Gastrocnemius medialis (tissue), 4 donors: Measurements from ENCODE around the gene LETMD1. TPM values are rescaled to one million over a fixed set of nuclear protein-coding genes. Genes with fewer than 3 reads are reported as not detected.

Experiments
- ATAC-seq, 2 donors: fragments of 150-250 bp; one replicate each; pipeline ENCODE4 v1.9.1; 2016
- DNase-seq, 2 donors: peaks; one replicate each; pipeline ENCODE4 v3.0.0-alpha.2; 2019
- H3K27ac ChIP-seq, 4 donors: fragments of 200-600 bp; sonication (generic); 1 replicate in 1 of 4; 2 replicates in 3 of 4; pipeline ENCODE4 v1.5.1; 2016 to 2018; ENCODE audit warnings: mild to moderate bottlenecking in 2 of 4, moderate library complexity in 1 of 4
- H3K27me3 ChIP-seq, 3 donors: fragments of 200-600 bp; sonication (generic) in 2 of 3; 1 replicate in 1 of 3; 2 replicates in 2 of 3; pipeline versions ENCODE4 v1.5.1 to v1.6.0; 2016 to 2019; ENCODE audit warnings: mild to moderate bottlenecking in 1 of 3, moderate library complexity in 1 of 3
- H3K36me3 ChIP-seq, 2 donors: fragments of 200-600 bp; sonication (generic) in 1 of 2; one replicate each; pipeline ENCODE4 v1.5.1; 2017 to 2018
- H3K4me1 ChIP-seq, 2 donors: fragments of 200-600 bp; sonication (generic) in 1 of 2; one replicate each; pipeline ENCODE4 v1.5.1; 2016 to 2017; ENCODE audit warnings: mild to moderate bottlenecking in 2 of 2
- H3K4me3 ChIP-seq, 4 donors: fragments of 200-600 bp; sonication (generic) in 3 of 4; 1 replicate in 1 of 4; 2 replicates in 3 of 4; pipeline ENCODE4 v1.5.1; 2016 to 2019; ENCODE audit warnings: mild to moderate bottlenecking in 2 of 4
- H3K9me3 ChIP-seq, 3 donors: fragments of 200-600 bp; sonication (generic) in 2 of 3; 1 replicate in 1 of 3; 2 replicates in 2 of 3; pipeline ENCODE4 v1.5.1; 2016 to 2019
- POLR2A ChIP-seq, 2 donors: fragments of 450-650 bp; IDR thresholded peaks; one replicate each; pipeline ENCODE4 v1.6.1; 2017; ENCODE audit warnings: antibody characterized with exemption in 2 of 2, mild to moderate bottlenecking in 2 of 2, moderate library complexity in 2 of 2
- in situ Hi-C, 4 donors: fragments of 200-750 bp; cut with MboI; loops; one replicate each; pipeline versions ENCODE4 v1.15.0 to v1.8.0; 2017; ENCODE audit warnings: low sequenced_read_pairs in 4 of 4
- intact Hi-C: fragments of 100-400 bp; cut with DNase I; formaldehyde crosslinking; loops from one replicate; pipeline ENCODE4 v1.15.1; 2023; ENCODE audit warnings: low total_unique reads
- total RNA-seq, 4 donors: library from RNA; depleted of rRNA; stranded (reverse); fragments of >200 nt; gene quantifications; one replicate each; pipeline versions ENCODE4 v1.1.0 to v1.2.3, GENCODE V29; 2016
- TF ChIP-seq, protein P1 (sequence below), 5 experiments: fragments of 450-650 bp in 3 of 5; fragments of 200-600 bp in 2 of 5; sonication (generic) in 2 of 5; IDR thresholded peaks in 4 of 5; conservative IDR thresholded peaks in 1 of 5; 1 replicate in 4 of 5; 2 replicates in 1 of 5; pipeline ENCODE4 v1.5.1; 2016 to 2019; ENCODE audit warnings: antibody characterized with exemption in 5 of 5, mild to moderate bottlenecking in 3 of 5, moderate library complexity in 3 of 5

LETMD1 gene
- total RNA-seq, 4 donors from 2014 or later, result 22.5 to 42.4 (median 29.8) TPM

DNA sequence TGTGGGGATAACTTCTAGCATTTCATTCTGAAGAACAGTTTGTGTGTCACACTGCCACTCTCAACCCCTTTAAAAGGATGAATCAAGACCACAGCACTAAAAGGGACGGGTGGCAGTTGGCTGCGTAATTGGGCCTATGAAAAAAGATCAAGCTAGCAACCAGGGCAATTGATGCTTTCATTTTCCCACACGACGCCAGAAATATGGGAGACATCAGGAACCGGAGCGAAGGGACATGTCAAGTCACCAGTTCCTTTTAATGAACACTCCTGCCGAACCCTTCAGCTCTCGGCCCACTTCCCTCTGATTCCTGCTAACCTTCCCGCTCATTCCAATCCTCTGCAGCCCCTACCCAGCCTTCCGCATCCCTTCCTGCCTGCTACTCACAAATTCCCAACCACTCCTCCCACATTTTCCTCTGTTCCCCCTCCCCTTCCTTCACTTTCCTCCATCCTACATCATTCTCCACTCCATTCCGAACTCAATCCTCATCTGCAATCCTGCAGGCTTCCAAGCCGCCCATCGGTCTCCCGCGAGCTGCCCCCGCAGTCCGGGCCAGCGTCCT lies 34.5 kb downstream of the LETMD1 start:
- peaks cover 23 to 34% of the 10 kb centered on the region in 2 donors for H3K4me1 ChIP-seq
- intact Hi-C loops (loop anchor here (1.0 to 5.0 kb wide), 4 partner anchors 34 to 156 kb away; partner anchors contain the start of genes DAZAP2, LETMD1, POU6F1 and TFCP2), in situ Hi-C loops (no loop called here)
- peak overlapping the region; percentile 87 to 97 (median 94) for H3K27ac ChIP-seq
- ATAC-seq (peak in 1 of 2 donors; percentile 35), DNase-seq (no peak)
- TF ChIP-seq, protein P1, sequence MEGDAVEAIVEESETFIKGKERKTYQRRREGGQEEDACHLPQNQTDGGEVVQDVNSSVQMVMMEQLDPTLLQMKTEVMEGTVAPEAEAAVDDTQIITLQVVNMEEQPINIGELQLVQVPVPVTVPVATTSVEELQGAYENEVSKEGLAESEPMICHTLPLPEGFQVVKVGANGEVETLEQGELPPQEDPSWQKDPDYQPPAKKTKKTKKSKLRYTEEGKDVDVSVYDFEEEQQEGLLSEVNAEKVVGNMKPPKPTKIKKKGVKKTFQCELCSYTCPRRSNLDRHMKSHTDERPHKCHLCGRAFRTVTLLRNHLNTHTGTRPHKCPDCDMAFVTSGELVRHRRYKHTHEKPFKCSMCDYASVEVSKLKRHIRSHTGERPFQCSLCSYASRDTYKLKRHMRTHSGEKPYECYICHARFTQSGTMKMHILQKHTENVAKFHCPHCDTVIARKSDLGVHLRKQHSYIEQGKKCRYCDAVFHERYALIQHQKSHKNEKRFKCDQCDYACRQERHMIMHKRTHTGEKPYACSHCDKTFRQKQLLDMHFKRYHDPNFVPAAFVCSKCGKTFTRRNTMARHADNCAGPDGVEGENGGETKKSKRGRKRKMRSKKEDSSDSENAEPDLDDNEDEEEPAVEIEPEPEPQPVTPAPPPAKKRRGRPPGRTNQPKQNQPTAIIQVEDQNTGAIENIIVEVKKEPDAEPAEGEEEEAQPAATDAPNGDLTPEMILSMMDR (IDR thresholded peaks at IDR 0.05 in 4 of 5, conservative IDR thresholded peaks at IDR 0.05 in 1 of 5), result no peak
- TF ChIP-seq POLR2A (IDR thresholded peaks at IDR 0.05), result no peak
- H3K4me3 ChIP-seq, result peak overlapping the region; percentile 91 to 98 (median 94)
- H3K36me3 ChIP-seq, result no peaks in the 10 kb centered on the region
- no peaks in the 10 kb centered on the region for H3K9me3 ChIP-seq
- H3K27me3 ChIP-seq, result no peaks in the 10 kb centered on the region

DNA sequence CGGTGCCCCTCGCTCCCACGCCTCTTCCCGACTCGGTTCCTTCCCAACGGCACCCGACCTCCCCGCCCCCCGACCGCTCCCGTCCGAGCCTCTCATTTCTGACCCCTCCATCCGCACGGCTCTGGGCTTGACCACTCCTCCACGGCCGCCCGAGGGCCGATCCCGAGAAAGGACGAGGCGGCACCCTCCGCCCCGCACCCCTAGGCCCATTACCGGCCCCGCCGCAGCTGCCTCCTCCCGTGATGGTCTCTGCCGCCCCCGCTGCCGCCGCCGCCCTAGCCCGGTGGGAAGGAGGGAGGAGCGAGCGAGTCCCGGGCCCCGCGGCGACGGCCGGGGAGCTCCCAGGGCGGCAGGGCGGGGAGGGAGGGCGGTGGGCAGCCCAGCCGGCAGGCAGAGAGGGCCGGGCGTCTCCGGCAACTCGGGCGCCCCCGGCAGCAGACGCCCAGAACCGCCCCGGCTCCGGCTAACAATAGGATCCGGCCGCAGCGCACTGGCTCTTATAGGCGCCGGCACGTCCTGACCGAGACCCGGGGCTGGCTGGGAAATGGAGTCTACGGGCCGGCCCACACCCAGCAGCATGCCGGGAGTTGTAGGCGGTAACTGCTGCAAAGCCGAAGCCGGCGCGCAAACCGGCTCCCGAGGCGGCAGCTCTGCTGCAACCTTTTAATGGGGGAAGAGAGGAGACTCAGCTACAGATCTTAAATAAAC lies 35.2 kb downstream of the LETMD1 start, which contains the start of gene CSRNP2:
Gene CSRNP2, minus strand, starts transcription at position 471 of the 708 bp plus-strand sequence. CDS start 7,035 bp downstream, outside the sequence.
- H3K27me3 ChIP-seq, result no peaks in the 10 kb centered on the region
- H3K9me3 ChIP-seq, result no peaks in the 10 kb centered on the region
- DNase-seq, result peak; percentile 96
- intact Hi-C loops (loop anchor here (1.0 to 5.0 kb wide), 4 partner anchors 35 to 156 kb away; partner anchors contain the start of genes DAZAP2, LETMD1, POU6F1 and TFCP2), in situ Hi-C loops (no loop called here)
- ATAC-seq, result peak; percentile 94 to 96
- H3K27ac ChIP-seq, result peak within 1 kb of the TSS; percentile 87 to 97 (median 94)
- H3K4me1 ChIP-seq, result peaks cover 17 to 28% of the 10 kb centered on the region in 2 donors
- H3K4me3 ChIP-seq, result peak within 1 kb of the TSS; percentile 91 to 98 (median 94)
- peak; percentile 100 for TF ChIP-seq POLR2A (IDR thresholded peaks at IDR 0.05)
- TF ChIP-seq, protein P1 (IDR thresholded peaks at IDR 0.05 in 4 of 5, conservative IDR thresholded peaks at IDR 0.05 in 1 of 5), result peak in 1 of 5 experiments; percentile 12
- H3K36me3 ChIP-seq, result no peaks in the 10 kb centered on the region

DNA sequence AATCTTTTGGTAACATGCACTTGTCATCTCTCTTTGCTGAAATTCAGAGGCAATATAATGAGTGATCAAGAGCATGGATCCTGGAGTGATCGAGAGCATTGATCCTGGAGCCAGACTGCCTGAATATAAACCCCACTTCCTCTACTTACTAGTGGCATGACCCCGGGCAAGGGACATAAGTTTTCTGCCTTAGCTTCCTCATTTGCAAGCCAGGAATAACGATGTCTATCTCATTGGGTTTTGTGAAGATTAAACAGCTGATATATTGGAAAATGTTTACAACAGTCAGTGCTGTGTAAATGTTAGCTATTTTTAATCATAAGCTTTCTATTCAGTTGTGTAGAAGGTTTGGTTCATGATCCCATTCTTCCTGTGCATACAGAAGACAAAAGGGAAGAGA lies 37.6 kb downstream of the LETMD1 start:
- Histone ChIP-seq H3K9me3 (no peaks in the 10 kb centered on the region), H3K4me1 (peaks cover 15 to 19% of the 10 kb centered on the region in 2 donors), H3K4me3 (no peak overlapping the region), H3K27me3 (no peaks in the 10 kb centered on the region), H3K36me3 (no peaks in the 10 kb centered on the region), H3K27ac (peak overlapping the region in 1 of 4 donors; percentile 74)
- intact Hi-C loops (no loop called here), in situ Hi-C loops (no loop called here)
- ATAC-seq (no peak), DNase-seq (no peak)
- TF ChIP-seq POLR2A (IDR thresholded peaks at IDR 0.05), result no peak
- TF ChIP-seq, protein P1 (IDR thresholded peaks at IDR 0.05 in 4 of 5, conservative IDR thresholded peaks at IDR 0.05 in 1 of 5), result no peak

DNA sequence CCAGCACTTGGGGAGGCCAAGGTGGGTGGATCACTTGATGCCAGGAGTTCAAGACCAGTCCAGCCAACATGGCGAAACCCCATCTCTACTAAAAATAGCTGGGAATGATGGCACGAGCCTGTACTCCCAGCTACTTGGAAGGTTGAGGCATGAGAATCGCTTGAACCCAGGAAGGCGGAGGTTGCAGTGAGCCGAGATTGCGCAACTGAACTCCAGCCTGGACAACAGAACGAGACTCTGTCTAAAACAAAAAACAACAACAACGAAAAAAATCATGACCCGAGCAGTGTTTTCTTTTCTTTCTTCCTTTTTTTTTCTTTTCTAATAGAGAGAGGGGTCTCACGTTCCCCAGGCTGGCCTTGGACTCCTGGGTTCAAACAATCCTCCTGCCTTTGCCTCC lies 38.8 kb downstream of the LETMD1 start:
- Histone ChIP-seq H3K4me3 (no peak overlapping the region), H3K36me3 (peaks cover 0 to 4% of the 10 kb centered on the region in 2 donors), H3K27ac (peak overlapping the region; percentile 54 to 74 (median 67)), H3K4me1 (peaks cover 8 to 9% of the 10 kb centered on the region in 2 donors), H3K27me3 (no peaks in the 10 kb centered on the region), H3K9me3 (no peaks in the 10 kb centered on the region)
- intact Hi-C loops (no loop called here), in situ Hi-C loops (no loop called here)
- no peak for TF ChIP-seq POLR2A (IDR thresholded peaks at IDR 0.05)
- TF ChIP-seq, protein P1 (IDR thresholded peaks at IDR 0.05 in 4 of 5, conservative IDR thresholded peaks at IDR 0.05 in 1 of 5), result no peak
- peak in 1 of 2 donors; percentile 21 for ATAC-seq
- DNase-seq, result peak in 1 of 2 donors; percentile 71
